CD1c-positive myeloid dendritic cell (primary cell): ENCODE results near the gene CYP27C1.

ENCODE experiments used
- DNase-seq: peaks from one replicate; pipeline ENCODE4 v3.0.0-alpha.2; 2016; ENCODE audit errors: extremely low spot score

The CYP27C1 gene

GRCh38 chr2:127193164-127193966 lies 26.7 kb downstream of the CYP27C1 start:
- DNase-seq: no peak

GRCh38 chr2:127191331-127192219 lies 28.5 kb downstream of the CYP27C1 start:
- DNase-seq: no peak

- DNase-seq: no peak
Measured at GRCh38 chr2:127188797-127189196, 31.3 kb downstream of the CYP27C1 start.

GRCh38 chr2:127187831-127188230 lies 32.3 kb downstream of the CYP27C1 start:
- no peak for DNase-seq

GRCh38 chr2:127187081-127187775 lies 32.9 kb downstream of the CYP27C1 start:
- no peak for DNase-seq

GRCh38 chr2:127185705-127186104 lies 34.4 kb downstream of the CYP27C1 start:
- no peak for DNase-seq

GRCh38 chr2:127185093-127185492 lies 35.0 kb downstream of the CYP27C1 start:
- DNase-seq: peak; percentile 15

GRCh38 chr2:127183771-127184170 lies 36.3 kb downstream of the CYP27C1 start:
- no peak for DNase-seq

GRCh38 chr2:127182626-127183458 lies 37.3 kb downstream of the CYP27C1 start:
- DNase-seq: no peak

GRCh38 chr2:127181851-127182250 lies 38.2 kb downstream of the CYP27C1 start:
- DNase-seq: no peak

- DNase-seq: peak; percentile 57
Measured at GRCh38 chr2:127179766-127180165, 40.3 kb downstream of the CYP27C1 start.

- DNase-seq: no peak
Measured at GRCh38 chr2:127177617-127178263, 42.4 kb downstream of the CYP27C1 start.

- peak; percentile 59 for DNase-seq
Measured at GRCh38 chr2:127176371-127177311, 43.5 kb downstream of the CYP27C1 start.

- DNase-seq: no peak
Measured at GRCh38 chr2:127175751-127176354, 44.2 kb downstream of the CYP27C1 start.

- DNase-seq: no peak
Measured at GRCh38 chr2:127175041-127175721, 44.9 kb downstream of the CYP27C1 start.

GRCh38 chr2:127174640-127175039 lies 45.5 kb downstream of the CYP27C1 start:
- no peak for DNase-seq

GRCh38 chr2:127174136-127174535 lies 46.0 kb downstream of the CYP27C1 start:
- peak; percentile 18 for DNase-seq

GRCh38 chr2:127173057-127173456 lies 47.0 kb downstream of the CYP27C1 start:
- DNase-seq: no peak

- DNase-seq: no peak
Measured at GRCh38 chr2:127172306-127172705, 47.8 kb downstream of the CYP27C1 start.
